Activated CD4-positive, alpha-beta T cell treated with anti-CD3 and anti-CD28 coated beads, Interleukin-2, amount 10 ng/mL, durations not matched to agents 24 days and 14 days (primary cell): Measurements from ENCODE around the gene CMTM5. TPM values are rescaled to one million over a fixed set of nuclear protein-coding genes. Genes with fewer than 3 reads are reported as not detected.
"Not testable (repeated sequence)": the region's sequence is repeated elsewhere in the genome, so short reads cannot be mapped to it uniquely, and the experiment has no call there.

Experiments used
- DNase-seq: peaks from one replicate; pipeline ENCODE4 v3.0.0; 2022
- H3K27ac Mint-ChIP-seq: one replicate; pipeline ENCODE4 v1.8.0; 2022; ENCODE audit warnings: mild to moderate bottlenecking, mixed read lengths
- H3K27me3 Mint-ChIP-seq: one replicate; pipeline ENCODE4 v1.8.0; 2022; ENCODE audit warnings: mixed read lengths
- H3K36me3 Mint-ChIP-seq: one replicate; pipeline ENCODE4 v1.8.0; 2022; ENCODE audit warnings: low read depth, mild to moderate bottlenecking, mixed read lengths
- H3K4me1 Mint-ChIP-seq: one replicate; pipeline ENCODE4 v1.8.0; 2021; ENCODE audit warnings: mixed read lengths
- H3K4me3 Mint-ChIP-seq: one replicate; pipeline ENCODE4 v1.8.0; 2022; ENCODE audit warnings: mild to moderate bottlenecking, moderate library complexity, mixed read lengths
- H3K9me3 Mint-ChIP-seq: one replicate; pipeline ENCODE4 v1.8.0; 2021; ENCODE audit warnings: mixed read lengths
- intact Hi-C: fragments of 100-400 bp; cut with micrococcal nuclease; formaldehyde crosslinking; loops from one replicate; pipeline ENCODE4 v1.15.1; 2023
- total RNA-seq: library from RNA; stranded (reverse); gene quantifications from 2 replicates; pipeline ENCODE4 v1.2.3, GENCODE V29; 2022

The CMTM5 gene
- total RNA-seq, 1 donor from 2014 or later = not detected

- intact Hi-C loops = no loop called here
- H3K27ac Mint-ChIP-seq = no peak overlapping the region
- H3K9me3 Mint-ChIP-seq = no peaks in the 10 kb centered on the region
- peaks cover 3% of the 10 kb centered on the region for H3K27me3 Mint-ChIP-seq
- H3K4me3 Mint-ChIP-seq = no peak overlapping the region
- H3K4me1 Mint-ChIP-seq = no peaks in the 10 kb centered on the region
- DNase-seq = no peak
- H3K36me3 Mint-ChIP-seq = no peaks in the 10 kb centered on the region
Observed at GRCh38 chr14:23387916-23388882, 11.4 kb downstream of the CMTM5 start.

GRCh38 chr14:23388996-23389395, 12.2 kb downstream of the CMTM5 start:
- no peak overlapping the region for H3K27ac Mint-ChIP-seq
- no peaks in the 10 kb centered on the region for H3K9me3 Mint-ChIP-seq
- peaks cover 4% of the 10 kb centered on the region for H3K27me3 Mint-ChIP-seq
- no peaks in the 10 kb centered on the region for H3K4me1 Mint-ChIP-seq
- intact Hi-C loops = no loop called here
- DNase-seq = no peak
- H3K36me3 Mint-ChIP-seq = no peaks in the 10 kb centered on the region
- no peak overlapping the region for H3K4me3 Mint-ChIP-seq

DNA sequence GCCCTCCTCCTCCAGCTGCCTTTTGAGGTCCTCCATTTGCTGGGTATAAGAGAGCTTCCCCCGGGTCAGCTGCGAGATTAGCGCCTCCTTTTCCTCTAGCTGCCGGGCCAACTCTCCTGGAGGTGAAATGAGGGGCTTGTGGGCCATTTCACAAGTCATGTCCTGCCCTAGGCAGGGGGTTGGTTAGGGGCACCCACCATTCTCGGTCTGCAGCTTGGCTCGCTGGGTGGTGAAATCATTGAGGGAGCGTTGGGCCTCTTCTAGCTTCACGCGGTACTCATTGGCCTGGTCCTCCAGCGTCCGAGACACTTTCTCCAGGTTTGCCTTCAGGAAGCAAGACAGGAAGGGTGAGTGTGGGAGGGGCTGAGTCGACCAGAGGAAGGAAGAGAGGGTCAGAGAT, 12.6 kb downstream of the CMTM5 start:
- no peaks in the 10 kb centered on the region for H3K36me3 Mint-ChIP-seq
- no peaks in the 10 kb centered on the region for H3K4me1 Mint-ChIP-seq
- peaks cover 3% of the 10 kb centered on the region for H3K27me3 Mint-ChIP-seq
- H3K9me3 Mint-ChIP-seq = no peaks in the 10 kb centered on the region
- no peak for DNase-seq
- no peak overlapping the region for H3K4me3 Mint-ChIP-seq
- intact Hi-C loops = no loop called here
- H3K27ac Mint-ChIP-seq = no peak overlapping the region

GRCh38 chr14:23389871-23390270, 13.0 kb downstream of the CMTM5 start:
- intact Hi-C loops, H3K27ac Mint-ChIP-seq, H3K9me3 Mint-ChIP-seq, DNase-seq, H3K36me3 Mint-ChIP-seq, H3K27me3 Mint-ChIP-seq, H3K4me1 Mint-ChIP-seq, H3K4me3 Mint-ChIP-seq: not testable (repeated sequence)

DNA sequence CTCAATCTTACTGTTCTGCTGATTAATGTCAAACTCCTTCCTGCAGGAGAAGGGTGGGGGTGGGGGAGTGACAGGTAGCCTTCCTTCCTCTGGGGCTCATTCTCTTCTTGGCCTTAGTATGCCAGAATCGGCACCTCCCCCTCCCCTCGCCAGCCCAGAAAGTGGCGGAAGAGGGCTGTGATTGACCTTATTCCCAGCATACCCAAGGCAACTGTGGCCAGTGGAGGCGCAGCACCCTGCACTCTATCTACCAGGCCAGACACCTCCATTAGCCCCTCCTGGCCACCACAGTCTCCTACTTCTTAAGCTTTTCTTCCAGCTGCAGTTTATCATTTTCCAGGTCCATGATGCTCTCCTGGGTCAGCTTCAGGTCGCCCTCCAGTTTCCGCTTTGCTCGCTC, 15.8 kb downstream of the CMTM5 start:
- intact Hi-C loops = no loop called here
- Mint-ChIP-seq H3K4me3 (no peak overlapping the region), H3K9me3 (no peaks in the 10 kb centered on the region), H3K27me3 (peaks cover 2% of the 10 kb centered on the region), H3K27ac (no peak overlapping the region), H3K4me1 (no peaks in the 10 kb centered on the region), H3K36me3 (no peaks in the 10 kb centered on the region)
- no peak for DNase-seq

DNA sequence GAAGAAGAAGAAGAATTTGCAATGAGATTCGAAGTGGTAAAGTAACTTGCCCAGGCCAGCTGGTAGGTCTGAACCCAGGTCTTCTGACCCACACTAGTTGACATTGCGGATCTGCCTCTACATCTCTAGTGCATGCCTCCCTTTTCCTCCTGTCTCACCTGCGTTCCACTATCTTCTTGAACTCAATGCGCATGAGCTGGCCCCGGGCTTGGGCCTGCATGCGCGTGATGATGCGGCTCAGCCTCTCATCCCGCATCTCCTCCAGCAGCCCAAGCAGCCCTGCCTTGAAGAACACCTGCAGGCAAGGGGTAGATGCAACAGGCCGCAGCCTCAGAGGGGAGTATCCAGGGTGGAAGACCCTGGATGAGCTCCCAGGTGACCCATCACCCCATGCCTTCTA, 19.3 kb downstream of the CMTM5 start:
- Mint-ChIP-seq H3K4me1 (no peaks in the 10 kb centered on the region), H3K36me3 (no peaks in the 10 kb centered on the region), H3K9me3 (no peaks in the 10 kb centered on the region), H3K4me3 (no peak overlapping the region), H3K27ac (no peak overlapping the region), H3K27me3 (peaks cover 2% of the 10 kb centered on the region)
- intact Hi-C loops = no loop called here
- DNase-seq = no peak

- intact Hi-C loops = no loop called here
- no peaks in the 10 kb centered on the region for H3K9me3 Mint-ChIP-seq
- no peak overlapping the region for H3K4me3 Mint-ChIP-seq
- no peak for DNase-seq
- H3K27me3 Mint-ChIP-seq = peaks cover 2% of the 10 kb centered on the region
- H3K36me3 Mint-ChIP-seq = no peaks in the 10 kb centered on the region
- no peak overlapping the region for H3K27ac Mint-ChIP-seq
- H3K4me1 Mint-ChIP-seq = no peaks in the 10 kb centered on the region
Observed at GRCh38 chr14:23396781-23397407, 20.0 kb downstream of the CMTM5 start.

DNA sequence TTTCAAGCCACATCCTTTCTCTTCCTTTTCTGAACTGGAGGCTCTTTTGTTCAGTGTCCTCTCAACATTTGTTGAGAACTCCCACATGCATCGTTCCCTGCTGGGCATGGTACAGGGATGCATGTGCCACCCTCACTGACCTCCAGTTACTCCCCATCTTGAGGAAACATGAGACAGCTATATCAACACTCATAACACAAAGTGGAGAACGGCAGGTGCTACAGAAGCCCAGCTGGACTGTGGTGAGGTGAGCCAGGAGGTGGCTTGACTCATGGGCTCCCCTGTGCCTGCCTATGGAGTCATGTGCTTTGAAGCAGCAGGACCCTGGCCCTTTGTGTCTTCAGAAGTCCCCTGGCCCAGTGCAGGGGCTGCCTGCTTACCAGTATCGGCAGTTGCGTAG, 21.5 kb downstream of the CMTM5 start:
- no peak overlapping the region for H3K27ac Mint-ChIP-seq
- DNase-seq = no peak
- H3K36me3 Mint-ChIP-seq = no peaks in the 10 kb centered on the region
- no peaks in the 10 kb centered on the region for H3K9me3 Mint-ChIP-seq
- peaks cover 2% of the 10 kb centered on the region for H3K27me3 Mint-ChIP-seq
- no peaks in the 10 kb centered on the region for H3K4me1 Mint-ChIP-seq
- H3K4me3 Mint-ChIP-seq = no peak overlapping the region
- intact Hi-C loops = no loop called here

GRCh38 chr14:23399136-23399535, 22.3 kb downstream of the CMTM5 start:
- DNase-seq = no peak
- Mint-ChIP-seq H3K9me3 (no peaks in the 10 kb centered on the region), H3K27me3 (peaks cover 2% of the 10 kb centered on the region), H3K4me1 (no peaks in the 10 kb centered on the region), H3K4me3 (no peak overlapping the region), H3K27ac (no peak overlapping the region), H3K36me3 (no peaks in the 10 kb centered on the region)
- intact Hi-C loops = no loop called here

- intact Hi-C loops = no loop called here
- H3K27me3 Mint-ChIP-seq = peaks cover 2% of the 10 kb centered on the region
- no peaks in the 10 kb centered on the region for H3K4me1 Mint-ChIP-seq
- H3K4me3 Mint-ChIP-seq = no peak overlapping the region
- no peak for DNase-seq
- no peaks in the 10 kb centered on the region for H3K9me3 Mint-ChIP-seq
- no peaks in the 10 kb centered on the region for H3K36me3 Mint-ChIP-seq
- no peak overlapping the region for H3K27ac Mint-ChIP-seq
Observed at GRCh38 chr14:23399591-23399990, 22.7 kb downstream of the CMTM5 start.

- H3K9me3 Mint-ChIP-seq, H3K27ac Mint-ChIP-seq, DNase-seq, H3K36me3 Mint-ChIP-seq, H3K4me1 Mint-ChIP-seq, intact Hi-C loops, H3K27me3 Mint-ChIP-seq, H3K4me3 Mint-ChIP-seq: not testable (repeated sequence)
Observed at GRCh38 chr14:23400496-23401149, 23.8 kb downstream of the CMTM5 start.

DNA sequence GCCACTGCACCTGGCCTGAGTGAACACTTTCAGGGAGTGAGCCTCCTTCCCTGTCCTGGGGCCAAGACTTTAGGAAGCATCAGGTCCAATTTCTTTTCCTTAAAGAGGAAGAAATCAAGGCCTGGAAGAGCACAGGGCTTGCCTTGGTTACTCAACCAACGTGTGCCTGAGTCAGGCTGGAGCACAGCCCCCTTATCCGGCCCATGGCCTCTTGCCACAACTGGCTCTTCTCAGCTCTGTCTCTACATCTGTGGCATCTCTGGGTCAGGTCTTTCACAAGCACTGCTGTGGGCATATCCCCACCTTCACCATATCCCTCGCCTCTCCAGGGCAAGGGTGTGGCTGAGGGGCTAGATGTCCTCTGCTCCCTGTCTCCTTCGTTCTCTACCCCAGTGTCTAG, 24.4 kb downstream of the CMTM5 start:
- Mint-ChIP-seq H3K36me3 (no peaks in the 10 kb centered on the region), H3K4me1 (no peaks in the 10 kb centered on the region), H3K9me3 (no peaks in the 10 kb centered on the region), H3K27ac (no peak overlapping the region), H3K27me3 (peaks cover 2% of the 10 kb centered on the region), H3K4me3 (no peak overlapping the region)
- intact Hi-C loops = no loop called here
- DNase-seq = no peak

DNA sequence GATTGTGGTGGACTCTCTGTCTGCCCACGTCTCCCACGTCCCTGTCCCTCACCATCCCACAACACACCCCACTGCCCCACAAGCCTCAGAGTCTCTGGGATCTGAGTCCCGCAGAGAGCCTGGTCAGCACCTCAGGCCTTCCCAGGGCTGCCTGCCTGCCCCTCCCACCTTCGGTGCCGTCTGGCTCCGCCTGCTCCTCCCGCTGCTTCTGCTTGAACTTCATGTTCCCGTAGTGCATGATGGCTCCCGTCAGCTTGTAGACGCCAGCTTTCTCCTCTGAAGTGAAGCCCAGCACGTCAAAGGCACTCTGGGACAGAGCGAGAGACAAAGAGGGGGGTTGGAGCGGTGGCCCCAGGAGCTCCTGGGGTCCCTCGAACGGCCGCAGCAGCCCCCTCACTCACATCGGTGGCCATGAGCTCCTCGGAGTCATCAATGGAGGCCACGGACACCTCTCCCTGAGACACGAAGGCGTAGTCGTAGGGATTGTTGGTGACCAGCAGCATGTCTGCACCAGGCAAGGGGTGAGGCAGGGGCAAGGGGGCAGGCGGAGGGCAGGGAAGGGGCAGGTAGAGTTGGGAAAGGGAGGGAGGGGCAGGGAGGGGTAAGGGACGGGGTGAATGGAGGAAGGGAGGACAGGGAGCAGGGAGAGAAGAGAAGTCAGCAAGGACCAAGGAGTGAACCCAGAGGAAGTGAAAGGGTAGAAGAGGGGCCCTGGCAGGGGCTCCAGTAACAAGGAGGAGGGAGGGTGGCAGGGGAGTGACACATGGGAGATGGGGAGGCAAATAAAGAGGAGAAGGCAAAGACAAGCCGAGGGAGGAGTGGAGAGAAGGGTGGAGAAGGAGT, 25.7 kb downstream of the CMTM5 start:
- H3K36me3 Mint-ChIP-seq = no peaks in the 10 kb centered on the region
- peaks cover 2% of the 10 kb centered on the region for H3K27me3 Mint-ChIP-seq
- intact Hi-C loops = no loop called here
- no peak overlapping the region for H3K27ac Mint-ChIP-seq
- no peaks in the 10 kb centered on the region for H3K4me1 Mint-ChIP-seq
- no peak for DNase-seq
- H3K4me3 Mint-ChIP-seq = no peak overlapping the region
- H3K9me3 Mint-ChIP-seq = no peaks in the 10 kb centered on the region

- Mint-ChIP-seq H3K4me3 (no peak overlapping the region), H3K4me1 (no peaks in the 10 kb centered on the region), H3K36me3 (no peaks in the 10 kb centered on the region), H3K27ac (no peak overlapping the region), H3K27me3 (peaks cover 2% of the 10 kb centered on the region), H3K9me3 (no peaks in the 10 kb centered on the region)
- DNase-seq = no peak
- intact Hi-C loops = no loop called here
Observed at GRCh38 chr14:23403139-23403438, 26.2 kb downstream of the CMTM5 start.
